ENCODE results near the gene CFHR3. TPM values are rescaled to one million over a fixed set of nuclear protein-coding genes. Genes with fewer than 3 reads are reported as not detected.
"Not testable (repeated sequence)": the region's sequence is repeated elsewhere in the genome, so short reads cannot be mapped to it uniquely, and the experiment has no call there.

The CFHR3 gene
- total RNA-seq, 1 donor from 2014 or later: not detected

- DNase-seq (ENCODE audit: low read depth) (no peak), FAIRE-seq (no peak)
- Histone ChIP-seq H3K4me3 (ENCODE audit: low read depth, low read length) (no peak overlapping the region), H3K27me3 (ENCODE audit: control insufficient read depth, insufficient read depth, low read length) (no peaks in the 10 kb centered on the region), H3K36me3 (ENCODE audit: control insufficient read depth, insufficient read depth, low read length) (peaks cover 3% of the 10 kb centered on the region)
- no peak for TF ChIP-seq CTCF (IDR thresholded peaks at IDR 0.05; ENCODE audit: insufficient read depth, low read length, severe bottlenecking)
These were observed 35.9 kb upstream of the CFHR3 start for GRCh38 chr1:196738730-196739129.

GRCh38 chr1:196743244-196743643 is 31.4 kb upstream of the CFHR3 start:
- peak; percentile 37 for DNase-seq (ENCODE audit: low read depth)
- H3K4me3 ChIP-seq (ENCODE audit: low read depth, low read length); FAIRE-seq; H3K36me3 ChIP-seq (ENCODE audit: control insufficient read depth, insufficient read depth, low read length); H3K27me3 ChIP-seq (ENCODE audit: control insufficient read depth, insufficient read depth, low read length): not testable (repeated sequence)

- FAIRE-seq; H3K36me3 ChIP-seq (ENCODE audit: control insufficient read depth, insufficient read depth, low read length); H3K27me3 ChIP-seq (ENCODE audit: control insufficient read depth, insufficient read depth, low read length); DNase-seq (ENCODE audit: low read depth); H3K4me3 ChIP-seq (ENCODE audit: low read depth, low read length): not testable (repeated sequence)
These were observed 9.5 kb upstream of the CFHR3 start for GRCh38 chr1:196765019-196765740.

GRCh38 chr1:196769823-196770222 is 4.8 kb upstream of the CFHR3 start:
- H3K36me3 ChIP-seq (ENCODE audit: control insufficient read depth, insufficient read depth, low read length); H3K4me3 ChIP-seq (ENCODE audit: low read depth, low read length); H3K27me3 ChIP-seq (ENCODE audit: control insufficient read depth, insufficient read depth, low read length); FAIRE-seq; DNase-seq (ENCODE audit: low read depth): not testable (repeated sequence)

GRCh38 chr1:196773713-196774112 is 927 bp upstream of the CFHR3 start:
- TF ChIP-seq CTCF (IDR thresholded peaks at IDR 0.05; ENCODE audit: insufficient read depth, low read length, severe bottlenecking): no peak
- FAIRE-seq (no peak), DNase-seq (ENCODE audit: low read depth) (no peak)
- no peaks in the 10 kb centered on the region for H3K27me3 ChIP-seq (ENCODE audit: control insufficient read depth, insufficient read depth, low read length)
- H3K4me3 ChIP-seq (ENCODE audit: low read depth, low read length): no peak overlapping the region
- H3K36me3 ChIP-seq (ENCODE audit: control insufficient read depth, insufficient read depth, low read length): no peaks in the 10 kb centered on the region

GRCh38 chr1:196774175-196774574 is 465 bp upstream of the CFHR3 start:
- DNase-seq (ENCODE audit: low read depth) (no peak), FAIRE-seq (no peak)
- Histone ChIP-seq H3K4me3 (ENCODE audit: low read depth, low read length) (no peak overlapping the region), H3K27me3 (ENCODE audit: control insufficient read depth, insufficient read depth, low read length) (no peaks in the 10 kb centered on the region), H3K36me3 (ENCODE audit: control insufficient read depth, insufficient read depth, low read length) (no peaks in the 10 kb centered on the region)
- TF ChIP-seq CTCF (IDR thresholded peaks at IDR 0.05; ENCODE audit: insufficient read depth, low read length, severe bottlenecking): no peak

- no peak for TF ChIP-seq CTCF (IDR thresholded peaks at IDR 0.05; ENCODE audit: insufficient read depth, low read length, severe bottlenecking)
- no peak for DNase-seq (ENCODE audit: low read depth)
- Histone ChIP-seq H3K4me3 (ENCODE audit: low read depth, low read length) (no peak overlapping the region), H3K36me3 (ENCODE audit: control insufficient read depth, insufficient read depth, low read length) (no peaks in the 10 kb centered on the region), H3K27me3 (ENCODE audit: control insufficient read depth, insufficient read depth, low read length) (no peaks in the 10 kb centered on the region)
- FAIRE-seq: no peak
These were observed 3.0 kb downstream of the CFHR3 start for GRCh38 chr1:196777603-196778002.

All from bronchial epithelial cell (primary cell).